HG02571 (cell line): ENCODE results near the gene GCNA.

ENCODE experiments used
- ATAC-seq: cut with Tn5 transposase; IDR thresholded peaks from one replicate; pipeline ENCODE4 v1.9.1; 2021; ENCODE audit warnings: mild to moderate bottlenecking, moderate library complexity; ENCODE audit not compliant: unreplicated experiment

GCNA gene

DNA sequence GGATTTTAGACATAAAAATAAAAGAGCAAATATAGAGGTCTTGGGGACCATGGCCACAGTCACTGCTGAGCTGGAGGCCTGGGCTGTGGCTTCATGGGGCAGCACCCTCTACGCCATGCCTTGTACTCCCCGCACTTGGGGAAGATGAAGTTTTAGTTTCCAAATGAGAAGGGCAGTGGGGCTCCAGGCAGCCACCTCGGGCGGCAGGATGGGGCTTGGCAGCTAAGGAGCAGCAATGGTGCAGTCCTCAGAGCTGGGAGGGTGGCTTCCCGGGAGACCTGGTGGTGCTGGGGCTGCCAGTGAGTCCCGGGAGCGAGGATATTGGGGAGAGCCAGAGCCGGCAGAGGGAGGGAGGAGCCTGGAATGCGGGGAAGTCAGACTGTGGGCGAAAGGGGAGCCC lies 37.7 kb downstream of the GCNA start:
- no peak for ATAC-seq

- no peak for ATAC-seq
These were observed 38.7 kb downstream of the GCNA start for GRCh38 chrX:71616672-71617529.

DNA sequence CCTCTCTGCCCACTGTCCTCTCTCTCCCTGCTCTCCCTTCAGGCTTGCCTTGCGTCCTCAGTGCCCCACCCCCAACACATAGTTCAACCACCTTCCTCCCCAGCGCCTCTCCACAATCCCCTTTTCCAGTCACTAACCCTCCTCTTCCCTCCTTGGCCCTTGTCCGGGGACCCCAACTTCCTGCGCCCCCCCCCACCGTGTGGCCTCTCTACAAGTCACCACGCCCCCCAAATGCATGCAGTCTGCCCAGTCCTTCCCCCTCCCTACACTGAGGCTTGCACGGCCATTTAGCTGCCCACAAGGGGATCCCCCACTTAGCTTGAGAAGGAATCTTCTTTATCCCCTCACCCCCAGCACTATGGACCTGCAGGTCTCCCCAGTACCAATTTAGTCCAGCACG lies 39.5 kb downstream of the GCNA start:
- no peak for ATAC-seq

DNA sequence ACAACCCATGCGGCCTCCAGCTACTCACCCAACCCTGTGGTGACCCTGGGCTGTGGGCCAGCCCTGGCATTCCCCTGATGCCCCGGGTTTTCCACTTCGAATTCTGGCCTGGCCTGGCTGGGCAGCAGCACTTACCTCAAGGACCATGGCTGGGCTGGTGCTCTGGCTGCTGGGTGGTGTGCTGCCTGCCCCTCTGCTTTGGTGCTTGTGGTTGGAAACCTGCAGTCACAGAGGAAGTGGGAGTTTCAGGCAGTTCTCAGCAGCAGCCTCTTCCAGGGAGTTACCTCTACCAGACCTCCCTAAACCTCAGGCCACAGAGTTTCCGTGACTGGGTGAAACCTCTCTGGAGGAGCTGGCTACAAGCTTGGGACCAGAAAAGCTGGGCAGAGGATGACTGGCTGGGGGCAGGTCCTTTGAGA lies 40.1 kb downstream of the GCNA start, which contains the start of gene CXCR3:
Gene CXCR3, minus strand, starts transcription at position 209 of the 419 bp plus-strand sequence. Its CDS starts 62 bp downstream, at position 147.
- peak; percentile 48 for ATAC-seq

GRCh38 chrX:71618787-71619186 lies 40.5 kb downstream of the GCNA start:
- no peak for ATAC-seq

- no peak for ATAC-seq
These were observed 41.0 kb downstream of the GCNA start for GRCh38 chrX:71619193-71619592.

DNA sequence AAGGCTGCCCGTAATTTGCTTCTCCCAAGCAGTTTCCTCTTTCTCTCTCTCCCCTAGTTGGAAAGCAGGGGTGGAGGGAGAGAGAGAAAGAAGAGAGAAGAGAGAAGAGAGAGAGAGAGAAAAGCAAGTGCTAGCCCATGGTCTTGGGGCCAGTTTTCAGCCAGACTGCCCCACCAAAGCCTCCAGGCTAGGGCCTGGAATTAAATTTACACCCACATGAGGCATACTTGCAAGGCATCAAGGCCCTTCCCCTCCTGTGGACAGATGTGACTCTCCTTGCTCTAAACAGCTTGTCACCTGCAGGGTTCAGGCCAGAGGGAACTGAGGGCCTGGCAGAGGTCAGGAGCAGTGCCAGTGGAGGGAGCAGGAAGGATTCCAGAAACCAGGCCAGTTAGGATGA lies 41.7 kb downstream of the GCNA start:
- no peak for ATAC-seq

GRCh38 chrX:71621603-71622002 lies 43.4 kb downstream of the GCNA start:
- ATAC-seq: no peak

DNA sequence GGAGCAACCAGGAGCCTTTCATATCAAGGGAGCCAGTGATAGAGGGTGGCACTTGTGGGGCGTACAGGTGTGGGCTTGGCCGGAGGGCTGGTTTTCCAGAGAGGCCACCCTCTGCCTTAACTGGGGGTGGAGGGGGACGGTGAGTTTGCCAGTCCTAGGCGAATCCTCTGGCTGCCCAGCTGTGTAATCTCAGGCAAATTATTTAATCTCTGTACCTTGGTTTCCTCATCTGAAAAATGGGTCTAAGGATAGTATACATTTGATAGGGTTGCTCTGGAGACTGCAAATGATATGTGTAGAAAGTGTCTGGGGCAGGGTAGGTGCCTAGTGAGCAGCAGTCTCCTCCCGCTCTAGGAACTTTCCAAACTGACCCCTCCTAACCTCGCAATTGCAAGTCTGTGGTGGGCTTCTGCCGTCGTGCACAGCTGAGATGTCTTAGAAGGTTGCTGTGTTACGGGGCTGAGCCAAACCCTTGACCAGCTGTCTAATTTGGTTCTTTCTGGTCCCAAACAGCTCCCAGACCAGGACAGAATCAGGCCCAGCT lies 43.9 kb downstream of the GCNA start:
- ATAC-seq: no peak

DNA sequence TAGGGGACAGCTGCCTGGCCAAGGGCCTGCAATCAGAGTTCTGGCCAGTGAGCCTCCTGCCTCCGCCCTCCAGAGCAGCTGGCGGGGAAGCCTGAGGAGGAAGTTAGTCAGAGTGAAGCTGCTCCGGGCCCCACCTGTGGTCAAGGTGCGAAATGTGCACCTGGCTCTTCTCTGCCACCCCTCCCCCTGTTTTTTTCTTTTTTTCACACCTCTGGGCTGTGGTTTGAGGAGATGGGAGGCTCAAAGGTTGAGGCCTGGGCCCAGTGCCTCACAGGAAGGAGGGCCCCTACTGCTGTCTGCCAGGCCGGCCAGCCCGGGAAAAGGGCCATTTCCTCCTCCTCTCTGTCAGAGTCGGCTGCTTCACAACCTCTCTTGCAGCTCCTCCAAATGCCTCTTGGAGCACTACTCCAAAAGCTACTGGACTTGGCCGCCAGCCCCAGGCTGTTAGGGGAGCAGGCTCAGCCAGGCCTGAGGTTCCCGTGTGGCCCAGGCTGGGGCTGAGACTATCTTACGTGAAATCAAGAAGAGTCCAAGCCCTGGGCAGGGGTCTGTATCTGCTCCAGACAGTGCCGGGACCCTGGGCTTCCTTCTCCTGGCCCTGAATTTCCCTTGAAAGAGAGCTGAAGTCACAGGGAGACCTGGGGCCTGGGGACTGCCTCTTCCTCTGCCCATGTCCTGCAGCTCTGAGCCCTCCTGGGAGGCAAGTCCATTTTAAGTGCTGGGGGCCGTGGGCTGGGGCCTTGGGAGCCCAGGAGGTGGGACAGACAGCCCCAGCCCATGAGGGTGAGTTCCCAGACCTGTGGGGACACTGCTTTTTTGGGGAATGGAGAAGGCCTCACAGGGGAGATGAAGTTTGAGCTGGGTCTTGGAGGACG lies 44.6 kb downstream of the GCNA start:
- ATAC-seq: peak; percentile 44

- no peak for ATAC-seq
These were observed 45.5 kb downstream of the GCNA start for GRCh38 chrX:71623714-71624113.

GRCh38 chrX:71625471-71625870 lies 47.2 kb downstream of the GCNA start:
- ATAC-seq: no peak

GRCh38 chrX:71626576-71626975 lies 48.3 kb downstream of the GCNA start:
- no peak for ATAC-seq

DNA sequence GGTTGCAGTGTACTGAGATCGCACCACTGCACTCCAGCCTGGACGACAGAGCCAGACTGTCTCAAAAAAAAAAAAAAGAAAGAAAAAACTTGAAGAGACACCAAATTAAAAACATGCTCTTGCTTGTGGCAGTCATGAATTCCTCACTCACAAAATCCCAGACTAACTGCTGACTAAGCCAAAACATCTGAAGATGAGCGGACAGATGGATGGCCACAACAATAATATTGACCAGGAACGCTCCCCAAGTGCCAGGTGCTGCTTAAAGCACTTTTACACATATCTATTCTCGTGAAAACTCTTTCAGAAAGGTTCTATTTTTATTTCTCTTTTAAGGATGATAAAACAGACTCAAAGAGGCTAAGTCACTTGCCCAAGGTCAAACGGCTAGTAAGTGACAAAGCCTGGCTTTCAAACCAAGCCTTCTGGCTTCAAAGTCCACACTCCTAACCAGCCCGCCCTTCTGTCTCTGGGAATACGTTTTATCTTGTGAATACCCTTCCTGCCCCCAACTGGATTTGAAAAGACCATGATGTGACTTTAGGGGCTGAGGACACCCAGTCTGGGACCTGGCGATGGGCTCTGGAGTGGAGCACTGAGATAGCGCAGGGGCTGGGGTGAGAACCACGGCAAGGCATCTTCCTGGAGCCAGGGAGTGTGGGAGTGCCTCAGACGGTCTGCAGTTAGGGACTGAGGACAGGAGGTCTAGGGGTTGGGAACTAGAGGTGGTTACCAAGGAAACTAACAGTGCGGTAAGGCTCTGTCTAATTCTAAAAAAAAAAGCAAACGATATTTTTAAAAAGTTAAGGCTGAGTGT lies 49.6 kb downstream of the GCNA start:
- no peak for ATAC-seq

DNA sequence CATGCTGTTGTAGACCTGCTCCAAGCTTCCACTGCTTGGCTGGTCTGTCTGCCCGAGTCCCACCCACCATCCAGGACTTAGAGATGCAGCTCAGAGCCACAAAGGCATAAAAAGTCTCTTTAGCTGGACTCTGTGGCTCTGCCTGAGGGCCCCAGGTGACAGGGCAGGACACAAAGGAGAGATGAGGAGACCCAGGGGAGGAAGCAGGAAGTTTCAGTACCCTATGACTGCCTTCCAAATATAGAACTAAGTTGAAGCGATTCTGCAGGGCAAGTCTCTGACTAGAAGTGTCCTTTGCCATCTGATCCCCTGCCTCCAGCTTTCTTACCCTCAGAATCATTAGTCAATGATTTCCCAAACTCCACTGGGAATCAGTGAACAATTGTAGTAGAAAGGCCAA lies 51.2 kb downstream of the GCNA start:
- ATAC-seq: peak; percentile 60

DNA sequence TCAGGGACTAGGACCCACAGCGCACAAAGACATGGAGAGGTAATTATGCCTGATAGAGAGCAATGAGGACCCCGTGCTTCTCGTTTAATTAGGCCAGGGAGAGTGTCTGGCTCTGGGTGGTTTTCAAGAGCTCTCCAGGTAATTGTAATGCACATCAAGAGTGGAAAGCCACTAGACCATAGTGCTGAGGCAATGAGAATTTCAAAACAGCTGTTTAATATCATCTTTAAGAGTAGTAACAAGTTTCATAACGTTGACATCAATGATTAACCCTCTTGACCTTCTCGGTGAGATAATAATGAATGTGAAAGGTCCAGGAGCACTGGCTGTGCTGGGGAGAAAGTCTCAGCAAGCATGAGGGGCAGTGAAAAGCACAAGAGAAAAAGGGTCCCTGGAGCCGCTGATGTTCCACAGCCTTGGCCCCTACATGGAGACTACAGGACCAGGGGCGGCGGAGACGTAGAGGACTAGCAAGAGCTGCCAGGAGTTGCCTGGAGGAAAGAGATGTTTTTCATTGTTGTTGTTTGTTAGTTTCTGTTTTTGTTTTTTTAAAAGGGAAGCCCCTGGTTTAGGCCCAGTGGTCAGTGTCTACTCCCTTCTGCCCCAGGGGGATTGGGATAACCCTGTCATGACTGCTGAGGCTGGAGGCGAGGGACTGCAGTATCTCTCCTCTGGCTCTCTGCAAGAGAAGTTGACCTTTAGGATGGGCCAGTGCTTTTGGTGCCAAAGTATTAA lies 54.9 kb downstream of the GCNA start:
- no peak for ATAC-seq

- ATAC-seq: no peak
These were observed 56.1 kb downstream of the GCNA start for GRCh38 chrX:71634366-71634765.

GRCh38 chrX:71636438-71637252 lies 58.4 kb downstream of the GCNA start:
- ATAC-seq: peak; percentile 40

GRCh38 chrX:71637253-71637618 lies 59.0 kb downstream of the GCNA start:
- ATAC-seq: peak; percentile 26
